Measurements from ENCODE around the gene ACOT2. TPM values are rescaled to one million over a fixed set of nuclear protein-coding genes. Genes with fewer than 3 reads are reported as not detected.

ACOT2 gene
- polyA plus RNA-seq, 1 donor (not counting 4 experiments of a cell fraction or from before 2014, with no cell fraction given): 5.4 TPM

- FAIRE-seq (no peak), DNase-seq (ENCODE audit: low read depth, low spot score) (no peak)
- Histone ChIP-seq H3K27ac (ENCODE audit: control insufficient read depth, insufficient read depth, low read length) (no peak overlapping the region), H4K20me1 (ENCODE audit: control insufficient read depth, extremely low read depth, insufficient read depth, low read length) (no peaks in the 10 kb centered on the region), H3K9me1 (ENCODE audit: control insufficient read depth, extremely low read depth, insufficient read depth, low read length) (no peaks in the 10 kb centered on the region), H3K9ac (ENCODE audit: control insufficient read depth, extremely low read depth, insufficient read depth, low read length) (no peak overlapping the region), H3K4me3 (ENCODE audit: control insufficient read depth in 2 of 3, extremely low read depth in 1 of 3, insufficient read depth in 2 of 3, low read depth in 1 of 3, low read length in 3 of 3) (no peak overlapping the region), H3K79me2 (ENCODE audit: control insufficient read depth, insufficient read depth, low read length) (no peaks in the 10 kb centered on the region), H3K36me3 (ENCODE audit: control insufficient read depth in 2 of 2, extremely low read depth in 1 of 2, insufficient read depth in 2 of 2, low read length in 2 of 2) (no peaks in the 10 kb centered on the region), H3K4me1 (ENCODE audit: control insufficient read depth, extremely low read depth, insufficient read depth, low read length) (peaks cover under 1% of the 10 kb centered on the region), H3K4me2 (ENCODE audit: control insufficient read depth, extremely low read depth, insufficient read depth, low read depth, low read length) (no peak overlapping the region), H2AFZ (ENCODE audit: control insufficient read depth, low read length) (no peak overlapping the region), H3K27me3 (ENCODE audit: control insufficient read depth, extremely low read depth, insufficient read depth, low read length) (no peaks in the 10 kb centered on the region), H3K9me3 (ENCODE audit: control insufficient read depth, low read depth, low read length) (no peaks in the 10 kb centered on the region)
- TF ChIP-seq EZH2 (IDR thresholded peaks at IDR 0.05; ENCODE audit: low read length): no peak
- TF ChIP-seq, protein P1, sequence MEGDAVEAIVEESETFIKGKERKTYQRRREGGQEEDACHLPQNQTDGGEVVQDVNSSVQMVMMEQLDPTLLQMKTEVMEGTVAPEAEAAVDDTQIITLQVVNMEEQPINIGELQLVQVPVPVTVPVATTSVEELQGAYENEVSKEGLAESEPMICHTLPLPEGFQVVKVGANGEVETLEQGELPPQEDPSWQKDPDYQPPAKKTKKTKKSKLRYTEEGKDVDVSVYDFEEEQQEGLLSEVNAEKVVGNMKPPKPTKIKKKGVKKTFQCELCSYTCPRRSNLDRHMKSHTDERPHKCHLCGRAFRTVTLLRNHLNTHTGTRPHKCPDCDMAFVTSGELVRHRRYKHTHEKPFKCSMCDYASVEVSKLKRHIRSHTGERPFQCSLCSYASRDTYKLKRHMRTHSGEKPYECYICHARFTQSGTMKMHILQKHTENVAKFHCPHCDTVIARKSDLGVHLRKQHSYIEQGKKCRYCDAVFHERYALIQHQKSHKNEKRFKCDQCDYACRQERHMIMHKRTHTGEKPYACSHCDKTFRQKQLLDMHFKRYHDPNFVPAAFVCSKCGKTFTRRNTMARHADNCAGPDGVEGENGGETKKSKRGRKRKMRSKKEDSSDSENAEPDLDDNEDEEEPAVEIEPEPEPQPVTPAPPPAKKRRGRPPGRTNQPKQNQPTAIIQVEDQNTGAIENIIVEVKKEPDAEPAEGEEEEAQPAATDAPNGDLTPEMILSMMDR (optimal IDR thresholded peaks at IDR 0.05 in 1 of 3, IDR thresholded peaks at IDR 0.05 in 1 of 3, conservative IDR thresholded peaks at IDR 0.05 in 1 of 3; ENCODE audit: extremely low read depth in 1 of 3, insufficient read depth in 2 of 3, low read length in 3 of 3): no peak
- dilution Hi-C loops (cut with MboI; ENCODE audit: extremely low pct_ligation_motif_present, low sequenced_read_pairs): no loop called here
Measured at GRCh38 chr14:73610687-73611086, 41.7 kb downstream of the ACOT2 start.

DNA sequence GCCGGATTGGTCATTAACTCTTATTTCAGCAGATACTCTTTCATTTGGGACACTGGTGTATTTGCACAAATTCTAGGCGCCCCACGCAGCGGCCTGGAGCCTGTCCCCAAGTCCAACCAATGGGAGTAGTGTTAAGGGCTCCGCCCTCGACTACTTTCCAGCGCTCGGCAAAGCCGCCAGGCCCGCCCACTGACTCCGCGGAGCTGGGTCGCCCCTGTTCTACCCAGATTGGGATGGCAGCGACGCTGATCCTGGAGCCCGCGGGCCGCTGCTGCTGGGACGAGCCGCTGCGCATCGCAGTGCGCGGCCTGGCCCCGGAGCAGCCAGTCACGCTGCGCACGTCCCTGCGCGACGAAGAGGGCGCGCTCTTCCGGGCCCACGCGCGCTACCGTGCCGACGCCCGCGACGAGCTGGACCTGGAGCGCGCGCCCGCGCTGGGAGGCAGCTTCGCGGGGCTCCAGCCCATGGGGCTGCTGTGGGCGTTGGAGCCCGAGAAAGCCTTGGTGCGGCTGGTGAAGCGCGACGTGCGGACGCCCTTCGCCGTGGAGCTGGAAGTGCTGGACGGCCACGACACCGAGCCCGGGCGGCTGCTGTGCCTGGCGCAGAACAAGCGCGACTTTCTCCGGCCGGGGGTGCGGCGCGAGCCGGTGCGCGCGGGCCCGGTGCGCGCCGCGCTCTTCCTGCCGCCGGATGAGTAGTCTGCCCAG lies 43.5 kb downstream of the ACOT2 start, which contains the start of gene ACOT6:
Gene ACOT6 (plus strand): TSS at position 179 of the 707 bp plus-strand sequence. CDS start 55 bp downstream, at position 234.
- Histone ChIP-seq H3K79me2 (ENCODE audit: control insufficient read depth, insufficient read depth, low read length) (no peaks in the 10 kb centered on the region), H2AFZ (ENCODE audit: control insufficient read depth, low read length) (peak within 1 kb of the TSS; percentile 86), H3K27ac (ENCODE audit: control insufficient read depth, insufficient read depth, low read length) (no peak within 1 kb of the TSS), H3K4me1 (ENCODE audit: control insufficient read depth, extremely low read depth, insufficient read depth, low read length) (peaks cover 5% of the 10 kb centered on the region), H3K27me3 (ENCODE audit: control insufficient read depth, extremely low read depth, insufficient read depth, low read length) (no peaks in the 10 kb centered on the region), H3K36me3 (ENCODE audit: control insufficient read depth in 2 of 2, extremely low read depth in 1 of 2, insufficient read depth in 2 of 2, low read length in 2 of 2) (no peaks in the 10 kb centered on the region), H4K20me1 (ENCODE audit: control insufficient read depth, extremely low read depth, insufficient read depth, low read length) (no peaks in the 10 kb centered on the region), H3K9me1 (ENCODE audit: control insufficient read depth, extremely low read depth, insufficient read depth, low read length) (no peaks in the 10 kb centered on the region), H3K9me3 (ENCODE audit: control insufficient read depth, low read depth, low read length) (no peaks in the 10 kb centered on the region), H3K4me2 (ENCODE audit: control insufficient read depth, extremely low read depth, insufficient read depth, low read depth, low read length) (peak within 1 kb of the TSS; percentile 80), H3K9ac (ENCODE audit: control insufficient read depth, extremely low read depth, insufficient read depth, low read length) (peak within 1 kb of the TSS; percentile 54), H3K4me3 (ENCODE audit: control insufficient read depth in 2 of 3, extremely low read depth in 1 of 3, insufficient read depth in 2 of 3, low read depth in 1 of 3, low read length in 3 of 3) (peak within 1 kb of the TSS; percentile 52 to 65 (median 63))
- FAIRE-seq (no peak), DNase-seq (ENCODE audit: low read depth, low spot score) (no peak)
- dilution Hi-C loops (cut with MboI; ENCODE audit: extremely low pct_ligation_motif_present, low sequenced_read_pairs): no loop called here
- no peak for TF ChIP-seq EZH2 (IDR thresholded peaks at IDR 0.05; ENCODE audit: low read length)
- TF ChIP-seq, protein P1 (optimal IDR thresholded peaks at IDR 0.05 in 1 of 3, IDR thresholded peaks at IDR 0.05 in 1 of 3, conservative IDR thresholded peaks at IDR 0.05 in 1 of 3; ENCODE audit: extremely low read depth in 1 of 3, insufficient read depth in 2 of 3, low read length in 3 of 3): no peak
